ENCODE measurements around the gene LYPD6.

DNA sequence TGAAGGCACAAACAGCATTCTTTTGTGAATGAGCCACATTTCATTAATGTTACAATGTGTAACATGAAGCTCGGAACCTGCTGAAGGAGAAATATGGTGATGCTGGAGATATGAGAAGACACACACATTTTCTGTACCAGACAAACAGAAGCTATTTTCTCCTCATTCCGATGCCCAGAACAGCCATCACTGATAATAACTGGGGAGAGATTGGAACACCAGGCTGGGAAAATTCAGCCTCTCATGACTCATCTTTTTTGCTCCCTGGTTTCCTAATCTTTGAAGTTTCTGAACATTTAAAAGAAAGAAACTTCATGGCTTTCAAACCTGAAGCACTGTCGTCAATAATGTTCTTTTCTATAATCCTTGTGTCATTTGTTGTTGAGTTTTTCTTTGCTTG lies 110.9 kb downstream of the LYPD6 start:
- TF ChIP-seq, protein P1, sequence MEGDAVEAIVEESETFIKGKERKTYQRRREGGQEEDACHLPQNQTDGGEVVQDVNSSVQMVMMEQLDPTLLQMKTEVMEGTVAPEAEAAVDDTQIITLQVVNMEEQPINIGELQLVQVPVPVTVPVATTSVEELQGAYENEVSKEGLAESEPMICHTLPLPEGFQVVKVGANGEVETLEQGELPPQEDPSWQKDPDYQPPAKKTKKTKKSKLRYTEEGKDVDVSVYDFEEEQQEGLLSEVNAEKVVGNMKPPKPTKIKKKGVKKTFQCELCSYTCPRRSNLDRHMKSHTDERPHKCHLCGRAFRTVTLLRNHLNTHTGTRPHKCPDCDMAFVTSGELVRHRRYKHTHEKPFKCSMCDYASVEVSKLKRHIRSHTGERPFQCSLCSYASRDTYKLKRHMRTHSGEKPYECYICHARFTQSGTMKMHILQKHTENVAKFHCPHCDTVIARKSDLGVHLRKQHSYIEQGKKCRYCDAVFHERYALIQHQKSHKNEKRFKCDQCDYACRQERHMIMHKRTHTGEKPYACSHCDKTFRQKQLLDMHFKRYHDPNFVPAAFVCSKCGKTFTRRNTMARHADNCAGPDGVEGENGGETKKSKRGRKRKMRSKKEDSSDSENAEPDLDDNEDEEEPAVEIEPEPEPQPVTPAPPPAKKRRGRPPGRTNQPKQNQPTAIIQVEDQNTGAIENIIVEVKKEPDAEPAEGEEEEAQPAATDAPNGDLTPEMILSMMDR (IDR thresholded peaks at IDR 0.05) = no peak
- no peak for TF ChIP-seq POLR2A (IDR thresholded peaks at IDR 0.05)
